ENCODE data around the gene NADSYN1. TPM values are rescaled to one million over a fixed set of nuclear protein-coding genes. Genes with fewer than 3 reads are reported as not detected.

NADSYN1 gene
- total and polyA plus RNA-seq, 2 experiments from 2014 or later = 35.6 to 54.9 TPM

- H3K36me3 Mint-ChIP-seq (ENCODE audit: low read depth) = no peaks in the 10 kb centered on the region
- H3K27me3 Mint-ChIP-seq (ENCODE audit: insufficient read depth, low read depth, poor library complexity) = peaks cover 12% of the 10 kb centered on the region
- TF ChIP-seq EZH2phosphoT487 (IDR thresholded peaks at IDR 0.05; ENCODE audit: unreplicated experiment) (no peak), NANOG (IDR thresholded peaks at IDR 0.05; ENCODE audit: borderline replicate concordance) (no peak), JUNB (IDR thresholded peaks at IDR 0.05; ENCODE audit: unreplicated experiment) (no peak), ZNF331 (CRISPR knock-in tag; IDR thresholded peaks at IDR 0.05; ENCODE audit: low read depth) (no peak), POLR2AphosphoS5 (IDR thresholded peaks at IDR 0.05; ENCODE audit: low read depth) (no peak), ZNF114 (CRISPR knock-in tag; IDR thresholded peaks at IDR 0.05) (no peak), EZH2 (IDR thresholded peaks at IDR 0.05; ENCODE audit: low read depth, unreplicated experiment) (no peak), ETS1 (IDR thresholded peaks at IDR 0.05) (no peak), CREB1 (CRISPR knock-in tag; IDR thresholded peaks at IDR 0.05; ENCODE audit: low read depth) (no peak), ZNF462 (CRISPR knock-in tag; IDR thresholded peaks at IDR 0.05) (no peak), STAT1 (IDR thresholded peaks at IDR 0.05; ENCODE audit: unreplicated experiment) (no peak), CTCF (conservative IDR thresholded peaks at IDR 0.05; ENCODE audit: low read depth in 2 of 2) (no peak), REST (IDR thresholded peaks at IDR 0.05; ENCODE audit: unreplicated experiment) (no peak)
- H3K27ac Mint-ChIP-seq = no peak overlapping the region
- ATAC-seq = no peak
- no peaks in the 10 kb centered on the region for H3K9me2 ChIP-seq (ENCODE audit: insufficient read depth)
- no peaks in the 10 kb centered on the region for H3K4me1 ChIP-seq (ENCODE audit: insufficient read depth)
- no peaks in the 10 kb centered on the region for H3K79me2 ChIP-seq (replicated peaks; ENCODE audit: insufficient read depth)
- H3K4me3 Mint-ChIP-seq = no peak overlapping the region
- no peak overlapping the region for H3K4me3 ChIP-seq
- no peaks in the 10 kb centered on the region for H3K36me3 ChIP-seq (ENCODE audit: insufficient read depth)
- H4K20me1 ChIP-seq (replicated peaks; ENCODE audit: insufficient read depth) = no peaks in the 10 kb centered on the region
- H2AFZ ChIP-seq = no peak overlapping the region
- H3K9me3 Mint-ChIP-seq = no peaks in the 10 kb centered on the region; the same call in 2 of the 3 replicates
- no peak overlapping the region for H3K4me2 ChIP-seq
- no peaks in the 10 kb centered on the region for H3F3A ChIP-seq (replicated peaks; ENCODE audit: low read depth)
- H3K27ac ChIP-seq (ENCODE audit: low read depth) = no peak overlapping the region
- no peak for DNase-seq (ENCODE audit: low spot score)
- no peaks in the 10 kb centered on the region for H3K27me3 ChIP-seq (ENCODE audit: insufficient read depth)
- no peaks in the 10 kb centered on the region; the same call in 2 of the 3 replicates for H3K4me1 Mint-ChIP-seq
Measured at GRCh38 chr11:71423181-71423790, 29.7 kb upstream of the NADSYN1 start.

All from GM23338 (cell line).